ENCODE data around the gene RASL11B. TPM values are rescaled to one million over a fixed set of nuclear protein-coding genes. Genes with fewer than 3 reads are reported as not detected.
A peak's percentile ranks its signal among the peaks of the same experiment; 100 is the strongest.

The RASL11B gene
- total and polyA plus RNA-seq, 9 of the 15 experiments (the other 6 are each of a cell fraction or from before 2014, with no cell fraction given) = 0.24 to 1.5 (median 0.53) TPM

DNA sequence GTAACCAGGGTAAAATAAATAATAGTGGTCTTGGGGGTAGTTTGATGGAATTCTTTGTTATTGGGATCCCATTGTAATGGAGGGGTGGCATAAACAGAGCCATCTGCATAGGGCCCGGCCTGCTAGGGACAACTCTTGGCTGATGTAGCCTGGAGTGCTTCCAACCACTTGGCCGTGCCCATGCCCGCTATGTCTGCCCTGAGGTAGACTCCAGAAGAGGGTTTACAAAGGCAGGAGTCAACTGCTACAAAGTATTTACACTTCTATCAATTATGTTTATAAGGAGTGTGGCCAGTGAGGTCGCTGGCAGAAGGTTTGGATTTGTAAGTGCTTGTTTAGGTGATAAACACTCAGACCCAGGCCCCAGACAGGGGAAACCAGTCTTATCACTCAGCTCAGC lies 8.1 kb downstream of the RASL11B start:
- no TSS peak for BruUV-seq (replicated peaks)
- no peaks in the 10 kb centered on the region for H3K9me1 ChIP-seq (ENCODE audit: control insufficient read depth, insufficient read depth, low read length)
- H3K4me3 ChIP-seq = no peak overlapping the region
- ATAC-seq (no peak), DNase-seq (ENCODE audit: extremely low read depth in 1 of 4, low spot score in 3 of 4) (peak in 1 of 4 experiments; percentile 11), FAIRE-seq (no peak)
- no peak overlapping the region for H3K27ac ChIP-seq (ENCODE audit: extremely low read depth, low read depth, low read length)
- no peak for TF ChIP-seq KDM5B (IDR thresholded peaks at IDR 0.05; ENCODE audit: insufficient replicate concordance, low read depth, low read length)
- TF ChIP-seq GABPB1 (CRISPR knock-in tag; IDR thresholded peaks at IDR 0.05) = no peak
- no peak for TF ChIP-seq ZNF398 (CRISPR knock-in tag; IDR thresholded peaks at IDR 0.05)
- no peak for TF ChIP-seq CBX2 (IDR thresholded peaks at IDR 0.05; ENCODE audit: insufficient read depth, low read length, poor library complexity, severe bottlenecking)
- TF ChIP-seq MED1 (CRISPR knock-in tag; IDR thresholded peaks at IDR 0.05; ENCODE audit: borderline replicate concordance) = no peak
- no peak for TF ChIP-seq ERF (CRISPR knock-in tag; IDR thresholded peaks at IDR 0.05)
- no peak for TF ChIP-seq SMC3 (conservative IDR thresholded peaks at IDR 0.05; ENCODE audit: insufficient read depth, low read depth, low read length)
- no peak for TF ChIP-seq HNRNPUL1 (IDR thresholded peaks at IDR 0.05; ENCODE audit: low read length)
- no peak for TF ChIP-seq XRCC4 (IDR thresholded peaks at IDR 0.05; ENCODE audit: extremely low read depth, insufficient read depth, insufficient read length)
- no peak for TF ChIP-seq RBM22 (IDR thresholded peaks at IDR 0.05; ENCODE audit: low read depth, low read length, poor library complexity, severe bottlenecking)
- peak; percentile 53; the same call in 1 of the 2 replicates for TF ChIP-seq CBFA2T3 (IDR thresholded peaks at IDR 0.05)
- 0 out of 2 replicates have a peak, but pooled peaks have one; percentile 13 for TF ChIP-seq CBFA2T2 (conservative IDR thresholded peaks at IDR 0.05)
- TF ChIP-seq SNRNP70 (optimal IDR thresholded peaks at IDR 0.05; ENCODE audit: low read depth, low read length) = no peak
- no peaks in the 10 kb centered on the region for H3K27me3 ChIP-seq (ENCODE audit: control insufficient read depth in 2 of 2, insufficient read depth in 2 of 2, low read length in 2 of 2)
- ChIA-PET CTCF (ENCODE audit: low intra/inter-chr PET ratio) (no interaction called here), POLR2A (no interaction called here)
- H4K20me1 ChIP-seq (replicated peaks; ENCODE audit: control insufficient read depth, insufficient read depth, low read length) = no peaks in the 10 kb centered on the region
- H3K9me3 ChIP-seq (replicated peaks; ENCODE audit: control insufficient read depth, insufficient read depth, low read depth, low read length) = no peaks in the 10 kb centered on the region
- intact Hi-C loops (cut with micrococcal nuclease) = no loop called here
- H3K36me3 ChIP-seq (ENCODE audit: control insufficient read depth, insufficient read depth, low read length) = no peaks in the 10 kb centered on the region
- WGBS (ENCODE audit: insufficient coverage, low coverage, missing lambda C conversion rate) = 73% methylated on average over 4 of the region's 4 CpGs
- no peak overlapping the region for H2AFZ ChIP-seq (ENCODE audit: low read depth, low read length)
- H3K9ac ChIP-seq (ENCODE audit: insufficient read depth in 1 of 2, low read depth in 2 of 2, low read length in 2 of 2) = no peak overlapping the region
- peaks cover 0 to 7% of the 10 kb centered on the region in 2 experiments; a peak in 1 of 5 replicates for H3K4me1 ChIP-seq (replicated peaks in 1 of 2; ENCODE audit: control insufficient read depth in 2 of 2, insufficient read depth in 2 of 2, low read length in 2 of 2)
- no peak overlapping the region for H3K4me2 ChIP-seq (ENCODE audit: insufficient read depth, low read length)
- H3K79me2 ChIP-seq (ENCODE audit: control insufficient read depth, insufficient read depth, low read length) = no peaks in the 10 kb centered on the region
- in situ Hi-C loops (cut with MboI) = no loop called here

Data from K562 (cell line).